ENCODE results near the gene TCEA2.

GRCh38 chr20:64037199-64037497 lies 25.9 kb upstream of the TCEA2 start:
- TF ChIP-seq RBFOX2 (IDR thresholded peaks at IDR 0.05; ENCODE audit: low read depth, low read length) = no peak
- no peak for TF ChIP-seq ZNF24 (IDR thresholded peaks at IDR 0.05)
- TF ChIP-seq MTF1 (CRISPR knock-in tag; IDR thresholded peaks at IDR 0.05) = no peak
- TF ChIP-seq HMGA1 (CRISPR knock-in tag; conservative IDR thresholded peaks at IDR 0.05) = no peak
- TF ChIP-seq JUNB (CRISPR knock-in tag; IDR thresholded peaks at IDR 0.05; ENCODE audit: borderline replicate concordance) = no peak
- TF ChIP-seq SUZ12 (IDR thresholded peaks at IDR 0.05; ENCODE audit: low read depth, low read length) = no peak
- TF ChIP-seq, protein P1, sequence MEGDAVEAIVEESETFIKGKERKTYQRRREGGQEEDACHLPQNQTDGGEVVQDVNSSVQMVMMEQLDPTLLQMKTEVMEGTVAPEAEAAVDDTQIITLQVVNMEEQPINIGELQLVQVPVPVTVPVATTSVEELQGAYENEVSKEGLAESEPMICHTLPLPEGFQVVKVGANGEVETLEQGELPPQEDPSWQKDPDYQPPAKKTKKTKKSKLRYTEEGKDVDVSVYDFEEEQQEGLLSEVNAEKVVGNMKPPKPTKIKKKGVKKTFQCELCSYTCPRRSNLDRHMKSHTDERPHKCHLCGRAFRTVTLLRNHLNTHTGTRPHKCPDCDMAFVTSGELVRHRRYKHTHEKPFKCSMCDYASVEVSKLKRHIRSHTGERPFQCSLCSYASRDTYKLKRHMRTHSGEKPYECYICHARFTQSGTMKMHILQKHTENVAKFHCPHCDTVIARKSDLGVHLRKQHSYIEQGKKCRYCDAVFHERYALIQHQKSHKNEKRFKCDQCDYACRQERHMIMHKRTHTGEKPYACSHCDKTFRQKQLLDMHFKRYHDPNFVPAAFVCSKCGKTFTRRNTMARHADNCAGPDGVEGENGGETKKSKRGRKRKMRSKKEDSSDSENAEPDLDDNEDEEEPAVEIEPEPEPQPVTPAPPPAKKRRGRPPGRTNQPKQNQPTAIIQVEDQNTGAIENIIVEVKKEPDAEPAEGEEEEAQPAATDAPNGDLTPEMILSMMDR (CRISPR knock-in tag; IDR thresholded peaks at IDR 0.05) = peak; percentile 39; the same call in 1 of the 2 replicates
- TF ChIP-seq CHD2 (IDR thresholded peaks at IDR 0.05; ENCODE audit: low read depth, low read length) = no peak
- no peak for TF ChIP-seq ZNF468 (CRISPR knock-in tag; IDR thresholded peaks at IDR 0.05)
- TF ChIP-seq SRSF9 (IDR thresholded peaks at IDR 0.05; ENCODE audit: borderline replicate concordance, insufficient read depth, low read depth, low read length, poor library complexity, severe bottlenecking) = no peak
- no peak for TF ChIP-seq REST (IDR thresholded peaks at IDR 0.05; ENCODE audit: borderline replicate concordance in 1 of 2, low read depth in 1 of 2, low read length in 2 of 2)
